ENCODE data around the gene MMD. TPM values are rescaled to one million over a fixed set of nuclear protein-coding genes. Genes with fewer than 3 reads are reported as not detected.

The MMD gene
- total and polyA plus RNA-seq, 2 of the 13 experiments (the other 11 are each of a cell fraction or from before 2014, with no cell fraction given): 121 to 225 TPM

DNA sequence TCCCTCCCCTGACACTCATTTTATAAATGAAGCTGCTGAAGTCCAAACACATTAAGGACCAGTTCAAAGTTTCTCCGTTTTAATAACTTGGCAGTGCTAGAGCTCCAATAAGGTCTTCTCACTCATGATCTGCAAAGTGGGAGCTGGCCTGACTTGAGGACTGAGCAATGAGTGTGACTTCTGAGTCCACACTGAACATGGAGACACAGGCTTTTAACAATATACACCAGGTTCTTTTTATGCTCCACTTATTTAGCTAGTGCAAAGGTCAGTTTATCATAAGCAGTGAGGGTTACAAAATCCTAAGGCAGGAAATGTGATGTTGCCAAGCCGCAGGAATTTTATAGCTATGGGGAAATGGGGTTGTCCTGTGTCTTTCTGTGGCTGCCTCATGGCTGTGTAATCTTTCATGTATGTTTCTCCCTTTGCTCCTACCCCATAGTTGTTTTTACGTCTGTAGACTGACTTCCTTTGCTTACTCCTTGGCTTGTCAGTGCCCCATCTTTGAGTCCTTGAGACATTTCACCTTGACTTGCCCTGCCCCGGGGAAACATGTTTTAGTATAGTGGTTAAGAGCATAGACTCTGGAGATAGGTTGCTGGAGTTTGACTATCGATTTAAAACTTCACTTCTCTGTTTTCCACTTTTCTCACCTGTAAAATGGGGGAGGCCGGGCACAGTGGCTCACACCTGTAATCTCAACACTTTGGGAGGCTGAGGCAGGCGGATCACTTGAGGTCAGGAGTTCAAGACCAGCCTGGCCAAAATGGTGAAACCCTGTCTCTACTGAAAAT lies 12.2 kb upstream of the MMD start (continued):
- no peak for TF ChIP-seq FIP1L1 (IDR thresholded peaks at IDR 0.05; ENCODE audit: borderline replicate concordance, insufficient read depth, low read depth, low read length)
- TF ChIP-seq HHEX (CRISPR knock-in tag; IDR thresholded peaks at IDR 0.05): no peak
- no peak for TF ChIP-seq ZNF136 (CRISPR knock-in tag; IDR thresholded peaks at IDR 0.05; ENCODE audit: low read depth)
- TF ChIP-seq, protein P1, sequence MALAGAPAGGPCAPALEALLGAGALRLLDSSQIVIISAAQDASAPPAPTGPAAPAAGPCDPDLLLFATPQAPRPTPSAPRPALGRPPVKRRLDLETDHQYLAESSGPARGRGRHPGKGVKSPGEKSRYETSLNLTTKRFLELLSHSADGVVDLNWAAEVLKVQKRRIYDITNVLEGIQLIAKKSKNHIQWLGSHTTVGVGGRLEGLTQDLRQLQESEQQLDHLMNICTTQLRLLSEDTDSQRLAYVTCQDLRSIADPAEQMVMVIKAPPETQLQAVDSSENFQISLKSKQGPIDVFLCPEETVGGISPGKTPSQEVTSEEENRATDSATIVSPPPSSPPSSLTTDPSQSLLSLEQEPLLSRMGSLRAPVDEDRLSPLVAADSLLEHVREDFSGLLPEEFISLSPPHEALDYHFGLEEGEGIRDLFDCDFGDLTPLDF (CRISPR knock-in tag; IDR thresholded peaks at IDR 0.05): no peak
- TF ChIP-seq CBX1 (IDR thresholded peaks at IDR 0.05; ENCODE audit: low read depth): no peak
- TF ChIP-seq FOXK2 (IDR thresholded peaks at IDR 0.05): no peak
- no peak for TF ChIP-seq HDAC6 (IDR thresholded peaks at IDR 0.05; ENCODE audit: low read depth, low read length)
- TF ChIP-seq ZNF703 (CRISPR knock-in tag; IDR thresholded peaks at IDR 0.05; ENCODE audit: borderline replicate concordance): no peak
- peak; percentile 57 for TF ChIP-seq JARID2 (CRISPR knock-in tag; IDR thresholded peaks at IDR 0.05; ENCODE audit: insufficient replicate concordance)
- TF ChIP-seq NBN (conservative IDR thresholded peaks at IDR 0.05): no peak
- TF ChIP-seq ZBTB7B (CRISPR knock-in tag; IDR thresholded peaks at IDR 0.05): peak; percentile 44; the same call in 1 of the 2 replicates
- TF ChIP-seq FLYWCH1 (CRISPR knock-in tag; IDR thresholded peaks at IDR 0.05): 0 out of 2 replicates have a peak, but pooled peaks have one; percentile 34
- TF ChIP-seq, protein P2, sequence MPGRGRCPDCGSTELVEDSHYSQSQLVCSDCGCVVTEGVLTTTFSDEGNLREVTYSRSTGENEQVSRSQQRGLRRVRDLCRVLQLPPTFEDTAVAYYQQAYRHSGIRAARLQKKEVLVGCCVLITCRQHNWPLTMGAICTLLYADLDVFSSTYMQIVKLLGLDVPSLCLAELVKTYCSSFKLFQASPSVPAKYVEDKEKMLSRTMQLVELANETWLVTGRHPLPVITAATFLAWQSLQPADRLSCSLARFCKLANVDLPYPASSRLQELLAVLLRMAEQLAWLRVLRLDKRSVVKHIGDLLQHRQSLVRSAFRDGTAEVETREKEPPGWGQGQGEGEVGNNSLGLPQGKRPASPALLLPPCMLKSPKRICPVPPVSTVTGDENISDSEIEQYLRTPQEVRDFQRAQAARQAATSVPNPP (CRISPR knock-in tag; IDR thresholded peaks at IDR 0.05): 0 out of 2 replicates have a peak, but pooled peaks have one; percentile 11
- TF ChIP-seq, protein P3, sequence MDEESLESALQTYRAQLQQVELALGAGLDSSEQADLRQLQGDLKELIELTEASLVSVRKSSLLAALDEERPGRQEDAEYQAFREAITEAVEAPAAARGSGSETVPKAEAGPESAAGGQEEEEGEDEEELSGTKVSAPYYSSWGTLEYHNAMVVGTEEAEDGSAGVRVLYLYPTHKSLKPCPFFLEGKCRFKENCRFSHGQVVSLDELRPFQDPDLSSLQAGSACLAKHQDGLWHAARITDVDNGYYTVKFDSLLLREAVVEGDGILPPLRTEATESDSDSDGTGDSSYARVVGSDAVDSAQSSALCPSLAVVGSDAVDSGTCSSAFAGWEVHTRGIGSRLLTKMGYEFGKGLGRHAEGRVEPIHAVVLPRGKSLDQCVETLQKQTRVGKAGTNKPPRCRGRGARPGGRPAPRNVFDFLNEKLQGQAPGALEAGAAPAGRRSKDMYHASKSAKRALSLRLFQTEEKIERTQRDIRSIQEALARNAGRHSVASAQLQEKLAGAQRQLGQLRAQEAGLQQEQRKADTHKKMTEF (CRISPR knock-in tag; IDR thresholded peaks at IDR 0.05): peak; percentile 74
- peak in 1 of 2 experiments; percentile 28; a peak in 2 of 4 replicates for TF ChIP-seq NR2F1 (CRISPR knock-in tag; IDR thresholded peaks at IDR 0.05)
- TF ChIP-seq SUZ12 (IDR thresholded peaks at IDR 0.05; ENCODE audit: low read depth, low read length): no peak
- no peak for TF ChIP-seq ZBTB42 (CRISPR knock-in tag; IDR thresholded peaks at IDR 0.05)
- peak; percentile 52; the same call in 1 of the 2 replicates for TF ChIP-seq ZNF343 (CRISPR knock-in tag; IDR thresholded peaks at IDR 0.05)
- TF ChIP-seq, protein P4, sequence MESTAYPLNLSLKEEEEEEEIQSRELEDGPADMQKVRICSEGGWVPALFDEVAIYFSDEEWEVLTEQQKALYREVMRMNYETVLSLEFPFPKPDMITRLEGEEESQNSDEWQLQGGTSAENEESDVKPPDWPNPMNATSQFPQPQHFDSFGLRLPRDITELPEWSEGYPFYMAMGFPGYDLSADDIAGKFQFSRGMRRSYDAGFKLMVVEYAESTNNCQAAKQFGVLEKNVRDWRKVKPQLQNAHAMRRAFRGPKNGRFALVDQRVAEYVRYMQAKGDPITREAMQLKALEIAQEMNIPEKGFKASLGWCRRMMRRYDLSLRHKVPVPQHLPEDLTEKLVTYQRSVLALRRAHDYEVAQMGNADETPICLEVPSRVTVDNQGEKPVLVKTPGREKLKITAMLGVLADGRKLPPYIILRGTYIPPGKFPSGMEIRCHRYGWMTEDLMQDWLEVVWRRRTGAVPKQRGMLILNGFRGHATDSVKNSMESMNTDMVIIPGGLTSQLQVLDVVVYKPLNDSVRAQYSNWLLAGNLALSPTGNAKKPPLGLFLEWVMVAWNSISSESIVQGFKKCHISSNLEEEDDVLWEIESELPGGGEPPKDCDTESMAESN (CRISPR knock-in tag; conservative IDR thresholded peaks at IDR 0.05): no peak; the same call in 1 of the 2 replicates
- TF ChIP-seq HMG20B (CRISPR knock-in tag; conservative IDR thresholded peaks at IDR 0.05): peak; percentile 91
- TF ChIP-seq, protein P5, sequence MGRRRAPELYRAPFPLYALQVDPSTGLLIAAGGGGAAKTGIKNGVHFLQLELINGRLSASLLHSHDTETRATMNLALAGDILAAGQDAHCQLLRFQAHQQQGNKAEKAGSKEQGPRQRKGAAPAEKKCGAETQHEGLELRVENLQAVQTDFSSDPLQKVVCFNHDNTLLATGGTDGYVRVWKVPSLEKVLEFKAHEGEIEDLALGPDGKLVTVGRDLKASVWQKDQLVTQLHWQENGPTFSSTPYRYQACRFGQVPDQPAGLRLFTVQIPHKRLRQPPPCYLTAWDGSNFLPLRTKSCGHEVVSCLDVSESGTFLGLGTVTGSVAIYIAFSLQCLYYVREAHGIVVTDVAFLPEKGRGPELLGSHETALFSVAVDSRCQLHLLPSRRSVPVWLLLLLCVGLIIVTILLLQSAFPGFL (CRISPR knock-in tag; IDR thresholded peaks at IDR 0.05): no peak
- TF ChIP-seq ZNF615 (CRISPR knock-in tag; IDR thresholded peaks at IDR 0.05; ENCODE audit: borderline replicate concordance): no peak; the same call in 1 of the 2 replicates
- TF ChIP-seq, protein P6, sequence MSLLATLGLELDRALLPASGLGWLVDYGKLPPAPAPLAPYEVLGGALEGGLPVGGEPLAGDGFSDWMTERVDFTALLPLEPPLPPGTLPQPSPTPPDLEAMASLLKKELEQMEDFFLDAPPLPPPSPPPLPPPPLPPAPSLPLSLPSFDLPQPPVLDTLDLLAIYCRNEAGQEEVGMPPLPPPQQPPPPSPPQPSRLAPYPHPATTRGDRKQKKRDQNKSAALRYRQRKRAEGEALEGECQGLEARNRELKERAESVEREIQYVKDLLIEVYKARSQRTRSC (CRISPR knock-in tag; IDR thresholded peaks at IDR 0.05; ENCODE audit: low read depth): no peak
